ENCODE data around the gene FNBP1L.
"Not testable (repeated sequence)": the region's sequence is repeated elsewhere in the genome, so short reads cannot be mapped to it uniquely, and the experiment has no call there.

Gene FNBP1L

GRCh38 chr1:93532780-93533378 is 85.0 kb downstream of the FNBP1L start:
- no peak for DNase-seq (ENCODE audit: low read depth)

- no peak for DNase-seq (ENCODE audit: low read depth)
Measured at GRCh38 chr1:93533677-93534076, 85.8 kb downstream of the FNBP1L start.

GRCh38 chr1:93537396-93537795 is 89.5 kb downstream of the FNBP1L start:
- no peak for DNase-seq (ENCODE audit: low read depth)

- no peak for DNase-seq (ENCODE audit: low read depth)
Measured at GRCh38 chr1:93537924-93538323, 90.0 kb downstream of the FNBP1L start.

GRCh38 chr1:93541045-93541444 is 93.1 kb downstream of the FNBP1L start:
- DNase-seq (ENCODE audit: low read depth): no peak

- no peak for DNase-seq (ENCODE audit: low read depth)
Measured at GRCh38 chr1:93542398-93542797, 94.5 kb downstream of the FNBP1L start.

- no peak for DNase-seq (ENCODE audit: low read depth)
Measured at GRCh38 chr1:93546162-93546863, 98.4 kb downstream of the FNBP1L start.

GRCh38 chr1:93549131-93549530 is 101.2 kb downstream of the FNBP1L start:
- no peak for DNase-seq (ENCODE audit: low read depth)

- no peak for DNase-seq (ENCODE audit: low read depth)
Measured at GRCh38 chr1:93549811-93550210, 101.9 kb downstream of the FNBP1L start.

GRCh38 chr1:93552741-93553455 is 105.0 kb downstream of the FNBP1L start:
- DNase-seq (ENCODE audit: low read depth): no peak

GRCh38 chr1:93553886-93554490 is 106.1 kb downstream of the FNBP1L start:
- not testable (repeated sequence) for DNase-seq (ENCODE audit: low read depth)

GRCh38 chr1:93554883-93555872 is 107.3 kb downstream of the FNBP1L start:
- no peak for DNase-seq (ENCODE audit: low read depth)

- DNase-seq (ENCODE audit: low read depth): no peak
Measured at GRCh38 chr1:93556291-93556690, 108.4 kb downstream of the FNBP1L start.

GRCh38 chr1:93559045-93559444 is 111.1 kb downstream of the FNBP1L start:
- no peak for DNase-seq (ENCODE audit: low read depth)

GRCh38 chr1:93559695-93560094 is 111.8 kb downstream of the FNBP1L start:
- DNase-seq (ENCODE audit: low read depth): no peak

- no peak for DNase-seq (ENCODE audit: low read depth)
Measured at GRCh38 chr1:93565496-93566206, 117.7 kb downstream of the FNBP1L start.

- no peak for DNase-seq (ENCODE audit: low read depth)
Measured at GRCh38 chr1:93566227-93566626, 118.3 kb downstream of the FNBP1L start.

GRCh38 chr1:93567255-93567918 is 119.5 kb downstream of the FNBP1L start:
- DNase-seq (ENCODE audit: low read depth): no peak

GRCh38 chr1:93569489-93569888 is 121.6 kb downstream of the FNBP1L start:
- DNase-seq (ENCODE audit: low read depth): no peak

- no peak for DNase-seq (ENCODE audit: low read depth)
Measured at GRCh38 chr1:93571623-93572310, 123.8 kb downstream of the FNBP1L start.

Measured in stimulated activated CD8-positive, alpha-beta memory T cell treated with anti-CD3 and anti-CD28 coated beads, Interleukin-12 subunit alpha, Interleukin-12 subunit beta, amount 100 ng/mL, for 1 hour (primary cell).